Epithelial cell of prostate (primary cell): ENCODE results near the gene PLA2G2C.
A peak's percentile ranks its signal among the peaks of the same experiment; 100 is the strongest.
"Not testable (repeated sequence)": the region's sequence is repeated elsewhere in the genome, so short reads cannot be mapped to it uniquely, and the experiment has no call there.

Source experiments
- DNase-seq: peaks from one replicate; pipeline ENCODE4 v3.0.0-alpha.2; 2011; ENCODE audit warnings: low read depth, low spot score
- H3K27ac ChIP-seq: fragments of 450-650 bp; 2 replicates; pipeline ENCODE4 v1.5.1; 2017; ENCODE audit warnings: mild to moderate bottlenecking

PLA2G2C gene

GRCh38 chr1:20139776-20140612 is 46.3 kb downstream of the PLA2G2C start:
- H3K27ac ChIP-seq: no peak overlapping the region
- no peak for DNase-seq

GRCh38 chr1:20138961-20139550 is 47.3 kb downstream of the PLA2G2C start, which contains the start of gene PLA2G2F:
PLA2G2F (plus strand) TSS chr1:20139323; CDS start chr1:20139428, 105 bp downstream.
- no peak within 1 kb of the TSS for H3K27ac ChIP-seq
- DNase-seq: no peak

- no peak overlapping the region for H3K27ac ChIP-seq
- no peak for DNase-seq
Observed at GRCh38 chr1:20138346-20138745, 48.0 kb downstream of the PLA2G2C start.

GRCh38 chr1:20137604-20138003 is 48.7 kb downstream of the PLA2G2C start:
- H3K27ac ChIP-seq: no peak overlapping the region
- no peak for DNase-seq

GRCh38 chr1:20137055-20137454 is 49.3 kb downstream of the PLA2G2C start:
- no peak overlapping the region for H3K27ac ChIP-seq
- peak; percentile 33 for DNase-seq

- DNase-seq: no peak
- no peak overlapping the region for H3K27ac ChIP-seq
Observed at GRCh38 chr1:20136249-20136648, 50.1 kb downstream of the PLA2G2C start.

- DNase-seq: no peak
- no peak overlapping the region for H3K27ac ChIP-seq
Observed at GRCh38 chr1:20134995-20135394, 51.3 kb downstream of the PLA2G2C start.

GRCh38 chr1:20130518-20130917 is 55.8 kb downstream of the PLA2G2C start:
- H3K27ac ChIP-seq, DNase-seq: not testable (repeated sequence)

GRCh38 chr1:20126806-20127440 is 59.4 kb downstream of the PLA2G2C start:
- H3K27ac ChIP-seq: no peak overlapping the region
- no peak for DNase-seq

- no peak for DNase-seq
Observed at GRCh38 chr1:20126041-20126805, 60.1 kb downstream of the PLA2G2C start.

GRCh38 chr1:20125100-20125499 is 61.2 kb downstream of the PLA2G2C start:
- no peak for DNase-seq

More at GRCh38 chr1:20126041-20126805, 60.1 kb downstream of the PLA2G2C start:
- no peak overlapping the region for H3K27ac ChIP-seq

GRCh38 chr1:20124456-20125057 is 61.8 kb downstream of the PLA2G2C start:
- peak; percentile 50 for DNase-seq
- no peak overlapping the region for H3K27ac ChIP-seq

More at GRCh38 chr1:20125100-20125499, 61.2 kb downstream of the PLA2G2C start:
- no peak overlapping the region for H3K27ac ChIP-seq

- H3K27ac ChIP-seq: no peak overlapping the region
- no peak for DNase-seq
Observed at GRCh38 chr1:20123722-20124455, 62.4 kb downstream of the PLA2G2C start.

GRCh38 chr1:20120796-20121195 is 65.5 kb downstream of the PLA2G2C start:
- no peak for DNase-seq
- no peak overlapping the region for H3K27ac ChIP-seq

- no peak within 1 kb of the TSS for H3K27ac ChIP-seq
- DNase-seq: no peak
Observed at GRCh38 chr1:20119347-20119746, 67.0 kb downstream of the PLA2G2C start, which contains the start of gene PLA2G2D. PLA2G2D (minus strand) TSS chr1:20119536; CDS start chr1:20119498, 38 bp downstream.

GRCh38 chr1:20117236-20117635 is 69.1 kb downstream of the PLA2G2C start:
- no peak for DNase-seq
- H3K27ac ChIP-seq: no peak overlapping the region

GRCh38 chr1:20115916-20116315 is 70.4 kb downstream of the PLA2G2C start:
- H3K27ac ChIP-seq: no peak overlapping the region
- DNase-seq: no peak

- no peak for DNase-seq
- no peak overlapping the region for H3K27ac ChIP-seq
Observed at GRCh38 chr1:20115479-20115878, 70.8 kb downstream of the PLA2G2C start.

GRCh38 chr1:20114021-20114648 is 72.2 kb downstream of the PLA2G2C start:
- no peak overlapping the region for H3K27ac ChIP-seq
- DNase-seq: no peak
